Forelimb muscle (tissue), 1 donor: ENCODE results near the gene LYSMD3. TPM values are rescaled to one million over a fixed set of nuclear protein-coding genes. Genes with fewer than 3 reads are reported as not detected.

Experiments
- DNase-seq: peaks from one replicate; pipeline ENCODE4 v3.0.0-alpha.2; 2013; ENCODE audit warnings: low read depth
- polyA plus RNA-seq: library from polyadenylated mRNA; unstranded; fragments of 120-200 nt; gene quantifications from one replicate; pipeline ENCODE4 v1.2.1, GENCODE V29; 2013; ENCODE audit not compliant: insufficient read length

The LYSMD3 gene
- polyA plus RNA-seq, 1 donor: 17.1 TPM

DNA sequence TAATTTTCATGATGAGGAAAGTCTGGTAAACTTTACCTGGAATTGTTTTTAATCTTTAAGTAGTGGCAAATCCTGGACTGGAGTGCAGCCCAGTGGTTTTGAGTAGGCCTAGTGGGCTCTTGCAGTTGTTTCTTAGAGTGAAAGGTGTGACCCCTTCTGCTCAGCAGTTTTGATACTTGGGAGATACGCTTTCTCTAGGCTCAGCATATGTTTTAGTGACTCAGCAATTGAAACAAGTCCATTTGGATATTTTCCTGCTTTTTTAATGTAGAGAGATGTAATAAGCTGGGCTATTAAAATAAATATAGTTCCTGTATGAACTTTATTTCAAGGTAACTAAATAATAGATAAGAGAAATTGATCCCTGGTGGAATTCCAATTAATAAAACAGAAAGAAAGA is 48.7 kb downstream of the LYSMD3 start:
- DNase-seq: no peak

DNA sequence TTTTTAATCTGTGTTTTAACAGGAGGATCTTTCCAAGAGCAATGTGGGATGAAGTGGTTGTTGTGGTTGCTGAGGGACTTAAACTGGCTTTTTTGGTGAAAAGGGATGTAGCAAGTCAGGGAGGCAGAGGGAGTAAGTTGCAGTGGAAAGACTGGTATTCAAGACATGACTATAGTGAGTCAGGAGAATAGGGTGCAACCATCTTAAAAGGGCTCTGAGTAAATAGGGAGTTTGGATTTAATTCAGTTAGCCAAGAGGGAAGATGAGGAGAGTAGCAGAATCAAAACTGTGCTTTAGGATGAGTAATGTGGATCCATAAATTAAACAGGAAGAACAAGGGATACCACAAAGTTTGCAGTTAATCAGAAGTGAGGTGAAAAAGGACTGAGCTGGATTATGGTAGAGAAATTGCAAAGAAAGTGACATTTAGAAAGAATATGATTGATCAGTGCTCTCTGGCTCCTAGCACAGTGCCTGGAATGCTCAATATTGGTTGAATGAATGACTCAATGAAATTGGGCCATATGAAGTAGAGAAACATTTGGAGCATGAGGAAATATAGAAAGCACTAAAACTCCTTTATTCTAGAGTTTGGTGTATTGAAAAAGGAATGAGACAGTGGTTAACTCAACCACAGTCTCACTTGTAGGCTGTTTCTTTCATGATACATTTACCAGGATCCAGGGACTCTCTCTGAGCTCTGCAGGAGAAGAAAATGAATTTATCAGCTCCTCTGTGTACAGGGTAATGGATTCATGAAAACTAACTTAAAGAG is 49.6 kb downstream of the LYSMD3 start:
- DNase-seq: no peak

- DNase-seq: no peak
Measured at GRCh38 chr5:90477621-90478215, 51.7 kb downstream of the LYSMD3 start.

DNA sequence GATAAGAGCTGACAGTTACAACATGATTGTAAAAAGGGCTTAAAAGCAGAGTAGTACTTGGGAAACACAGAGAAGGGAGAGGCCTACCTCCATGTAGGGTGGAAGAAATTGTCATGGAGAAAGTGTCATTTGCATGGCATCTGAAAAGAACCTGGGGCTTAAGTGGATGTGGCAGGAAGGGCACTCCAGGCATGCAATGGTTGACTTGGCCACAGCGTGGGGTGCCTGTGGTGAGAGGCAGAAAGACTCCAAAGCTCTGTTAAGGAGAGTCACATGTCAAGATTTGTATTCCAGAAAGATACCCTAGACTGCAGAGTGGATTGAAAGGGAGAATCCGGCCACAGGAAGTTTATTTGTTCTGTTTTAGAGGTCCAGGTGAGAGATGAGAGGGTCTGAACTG is 52.3 kb downstream of the LYSMD3 start:
- DNase-seq: no peak

DNA sequence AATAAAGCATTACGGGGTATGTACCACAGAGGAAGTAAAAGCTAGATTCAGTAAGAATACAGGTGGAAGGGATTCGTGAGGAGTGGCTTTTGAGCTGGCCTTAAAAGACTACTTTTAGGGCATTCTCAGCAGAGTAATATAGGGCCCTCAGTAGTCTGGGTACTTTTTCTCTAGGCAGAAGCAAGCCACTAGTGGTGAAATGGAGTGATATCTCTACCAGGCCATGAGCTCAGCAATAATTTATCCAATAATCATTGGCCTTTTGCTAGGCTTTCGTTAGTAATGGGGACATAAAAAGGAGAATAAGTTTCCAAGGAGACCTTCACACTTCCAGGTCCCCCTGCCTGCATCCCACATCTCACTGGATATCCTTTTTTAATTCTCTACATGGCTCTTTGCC is 53.0 kb downstream of the LYSMD3 start:
- no peak for DNase-seq

DNA sequence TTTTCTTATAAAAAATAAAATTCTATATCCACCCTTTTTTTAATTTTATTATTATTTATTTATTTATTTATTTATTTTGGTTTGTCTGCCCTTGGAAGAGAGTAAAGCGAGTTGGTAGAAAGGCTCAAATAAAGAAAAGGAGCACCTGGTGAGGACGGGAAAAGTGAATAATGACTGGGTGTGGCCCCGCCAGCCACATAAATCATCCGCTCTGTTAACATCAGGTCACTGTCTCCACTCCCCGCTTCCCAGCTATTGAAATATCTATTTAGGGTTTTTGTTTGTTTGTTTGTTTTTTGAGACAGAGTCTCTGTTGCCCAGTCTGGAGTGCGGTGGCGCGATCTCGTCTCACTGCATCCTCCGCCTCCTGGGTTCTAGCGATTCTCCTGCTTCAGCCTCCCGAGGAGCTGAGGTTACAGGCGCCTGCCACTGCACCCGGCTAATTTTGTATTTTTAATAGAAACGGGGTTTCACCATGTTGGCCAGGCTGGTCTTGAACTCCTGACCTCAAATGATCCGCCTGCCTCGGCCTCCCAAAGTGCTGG is 53.9 kb downstream of the LYSMD3 start:
- no peak for DNase-seq

DNA sequence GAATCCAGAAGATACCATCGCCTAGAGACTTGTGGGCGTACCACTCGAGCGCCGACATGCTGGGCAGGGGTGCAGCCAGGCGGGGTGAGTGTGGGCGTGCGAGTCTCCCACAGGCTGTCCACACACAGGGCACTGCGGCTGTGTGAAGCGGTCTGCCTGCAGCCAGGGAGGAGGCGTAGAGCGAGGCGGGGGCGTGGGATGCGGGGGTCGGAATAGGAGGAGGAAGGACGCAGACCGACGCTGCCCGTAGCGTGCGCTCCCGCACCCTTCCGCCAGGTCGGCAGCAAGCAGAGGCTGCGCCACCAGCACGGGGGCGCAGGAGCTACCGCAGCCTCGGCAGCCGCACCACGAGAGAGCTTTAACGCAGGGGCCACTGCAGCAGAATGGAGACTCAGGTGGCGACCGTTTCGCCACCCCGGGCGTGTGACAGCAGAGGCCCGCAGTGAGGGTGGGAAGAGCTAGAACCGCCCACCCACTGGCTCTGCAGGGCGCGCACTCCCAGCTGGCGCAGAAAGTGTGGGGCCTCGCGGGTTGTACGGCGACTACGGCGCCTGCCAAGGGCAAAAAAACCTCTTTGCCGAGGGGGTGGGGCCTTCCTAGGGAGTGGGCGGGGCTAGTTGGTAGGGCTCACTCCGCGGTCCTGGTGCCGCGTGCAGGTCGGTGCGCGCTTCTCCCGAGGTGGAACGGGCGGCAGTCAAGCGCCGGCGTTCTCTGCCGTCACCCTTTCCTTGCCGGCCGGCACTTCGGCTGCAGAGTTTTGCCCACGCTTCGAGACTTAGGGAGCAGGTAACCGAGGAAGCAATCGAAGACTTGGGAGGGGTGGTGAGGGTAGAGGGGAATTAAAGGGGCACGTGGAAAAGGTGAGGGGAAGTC is 54.9 kb downstream of the LYSMD3 start, which contains the start of the genes MBLAC2 and POLR3G:
TSS of gene MBLAC2 (minus strand) at position 537 of the 873 bp plus-strand sequence. CDS start at position 58, 479 bp downstream.
TSS of gene POLR3G (plus strand) at position 630 of the 873 bp plus-strand sequence. CDS start 10,704 bp downstream, outside the sequence.
- peak; percentile 54 for DNase-seq

- no peak for DNase-seq
Measured at GRCh38 chr5:90473396-90474234, 55.8 kb downstream of the LYSMD3 start.

DNA sequence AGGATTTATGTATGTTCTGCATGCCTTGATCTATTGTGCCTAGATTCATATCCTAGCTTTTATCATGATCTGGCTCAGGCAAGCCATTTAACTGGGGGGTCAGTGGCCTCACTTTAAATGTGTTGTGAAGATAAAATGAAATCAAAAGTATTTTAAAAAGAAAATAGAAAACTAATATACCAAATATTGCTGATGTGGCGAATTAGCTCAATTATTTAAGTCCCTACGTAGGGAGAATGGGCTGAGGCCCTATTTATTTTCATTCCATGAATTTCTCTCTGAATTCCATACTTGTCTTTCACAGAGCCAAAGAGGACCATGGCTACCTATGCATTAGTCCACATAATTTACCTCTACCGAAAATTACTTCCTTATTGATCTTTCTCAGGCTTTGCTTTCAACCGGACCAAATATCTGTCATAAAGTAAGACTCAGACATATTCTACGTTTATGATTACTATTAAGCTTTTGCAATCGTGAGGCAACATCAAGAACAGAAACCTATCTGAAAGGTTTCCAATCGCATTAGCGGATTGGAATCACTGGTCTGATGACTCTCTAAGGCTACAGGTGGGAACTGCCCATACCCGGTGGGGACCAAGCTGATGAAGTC is 56.5 kb downstream of the LYSMD3 start:
- DNase-seq: no peak

Other genes with a start within 250 kb of the LYSMD3 start
- gene CETN3, start 119.8 kb downstream of the LYSMD3 start, polyA plus RNA-seq: 31.2 TPM
- gene MBLAC2, start 54.8 kb downstream of the LYSMD3 start, polyA plus RNA-seq: 4.7 TPM
- 1.8 TPM for gene POLR3G, start 54.7 kb downstream of the LYSMD3 start, polyA plus RNA-seq
- 0.92 TPM for gene ADGRV1, start 29.2 kb upstream of the LYSMD3 start, polyA plus RNA-seq